Measurements from ENCODE around the gene TNFAIP8L1.

The TNFAIP8L1 gene

GRCh38 chr19:4649392-4650047 lies 10.2 kb downstream of the TNFAIP8L1 start:
- DNase-seq (ENCODE audit: low spot score) = peak; percentile 51

GRCh38 chr19:4650159-4650558 lies 10.8 kb downstream of the TNFAIP8L1 start:
- no peak for DNase-seq (ENCODE audit: low spot score)

GRCh38 chr19:4652075-4652474 lies 12.8 kb downstream of the TNFAIP8L1 start:
- no peak for DNase-seq (ENCODE audit: low spot score)

- no peak for DNase-seq (ENCODE audit: low spot score)
These were observed 14.6 kb downstream of the TNFAIP8L1 start for GRCh38 chr19:4653793-4654436.

GRCh38 chr19:4654437-4655361 lies 15.4 kb downstream of the TNFAIP8L1 start:
- DNase-seq (ENCODE audit: low spot score) = no peak

GRCh38 chr19:4656102-4656501 lies 16.8 kb downstream of the TNFAIP8L1 start:
- no peak for DNase-seq (ENCODE audit: low spot score)

DNA sequence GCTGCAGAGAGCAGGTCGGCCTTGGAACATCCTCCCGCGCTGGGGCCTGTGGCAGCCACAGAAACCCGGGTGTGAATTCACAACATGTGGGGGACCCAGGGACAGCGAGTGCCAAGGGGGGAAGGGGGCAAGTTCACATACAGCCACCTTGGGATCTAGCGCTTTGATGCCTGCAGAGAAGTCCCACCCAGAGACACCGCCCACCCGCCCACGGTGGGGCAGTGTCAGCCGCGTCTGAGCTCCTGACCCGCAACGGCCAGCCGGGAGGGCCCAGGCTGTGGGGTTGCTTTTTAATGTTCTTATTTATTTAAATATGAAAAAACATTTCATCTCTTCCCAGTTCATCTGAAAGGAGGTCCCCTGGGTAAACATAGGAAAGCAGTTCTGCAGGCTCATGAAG lies 17.9 kb downstream of the TNFAIP8L1 start:
- no peak for DNase-seq (ENCODE audit: low spot score)

DNA sequence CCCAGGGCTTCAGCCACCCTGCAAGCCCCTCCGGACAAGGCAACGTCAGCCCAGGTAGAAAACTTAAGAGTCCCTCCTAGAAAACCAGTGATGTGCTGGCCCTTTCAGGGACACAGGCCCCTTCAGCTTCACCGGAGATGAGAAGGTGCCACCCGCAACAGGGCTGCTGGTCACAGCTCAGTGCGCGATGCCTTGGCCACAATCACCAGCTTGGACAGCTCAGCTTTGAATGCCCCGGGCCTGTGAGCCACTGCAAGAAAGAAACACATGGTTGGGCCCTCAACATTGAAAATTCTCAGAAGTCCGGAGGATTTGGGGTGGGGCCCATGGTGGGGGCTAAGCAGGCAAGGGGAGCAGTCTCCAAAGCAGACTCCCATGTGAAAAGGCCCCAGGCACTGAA lies 18.5 kb downstream of the TNFAIP8L1 start:
- no peak for DNase-seq (ENCODE audit: low spot score)

DNA sequence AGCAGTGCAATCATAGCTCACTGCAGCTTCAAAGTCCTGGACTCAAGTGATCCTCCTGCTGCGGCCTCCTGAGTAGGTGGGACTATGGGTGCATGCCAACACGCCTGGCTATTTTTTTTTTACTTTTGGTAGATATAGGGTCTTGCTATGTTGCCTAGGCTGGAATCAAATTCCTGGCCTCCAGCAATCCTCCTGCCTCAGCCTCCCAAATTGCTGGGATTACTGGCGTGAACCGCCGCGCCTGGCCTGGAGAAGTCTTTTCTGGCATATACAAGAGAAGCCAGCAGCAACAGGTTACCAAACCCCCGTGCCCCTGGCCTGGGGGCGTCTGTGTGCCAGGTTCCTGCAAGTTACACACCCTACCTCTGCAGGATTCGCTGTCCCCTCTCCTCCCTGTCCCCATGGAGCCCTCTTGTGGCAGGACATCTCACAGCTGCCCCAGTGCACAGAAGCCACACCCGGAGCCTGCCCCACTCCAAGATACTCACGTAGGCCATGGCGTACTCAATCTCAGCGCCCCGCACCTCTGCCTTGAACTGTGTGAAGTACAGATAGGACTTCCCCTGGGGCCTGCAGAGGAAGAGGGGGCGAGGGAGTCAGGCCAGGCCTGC lies 21.0 kb downstream of the TNFAIP8L1 start:
- peak; percentile 44 for DNase-seq (ENCODE audit: low spot score)

DNA sequence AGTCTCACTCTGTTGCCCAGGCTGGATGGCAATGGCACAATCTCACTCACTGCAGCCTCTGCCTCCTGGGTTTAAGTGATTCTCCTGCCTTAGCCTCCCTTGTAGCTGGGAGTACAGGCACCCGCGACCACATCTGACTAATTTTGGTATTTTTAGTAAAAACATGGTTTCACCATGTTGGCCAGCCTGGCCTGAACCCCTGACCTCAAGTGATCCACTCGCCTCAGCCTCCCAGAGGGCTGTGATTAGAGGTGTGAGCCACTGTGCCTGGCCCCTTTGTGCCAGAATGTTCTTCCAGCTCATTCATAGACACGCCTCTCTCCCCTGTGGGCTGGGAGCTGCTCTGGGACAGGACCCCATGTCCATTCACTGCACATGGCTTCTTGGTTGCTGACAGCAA lies 21.7 kb downstream of the TNFAIP8L1 start:
- DNase-seq (ENCODE audit: low spot score) = no peak

DNA sequence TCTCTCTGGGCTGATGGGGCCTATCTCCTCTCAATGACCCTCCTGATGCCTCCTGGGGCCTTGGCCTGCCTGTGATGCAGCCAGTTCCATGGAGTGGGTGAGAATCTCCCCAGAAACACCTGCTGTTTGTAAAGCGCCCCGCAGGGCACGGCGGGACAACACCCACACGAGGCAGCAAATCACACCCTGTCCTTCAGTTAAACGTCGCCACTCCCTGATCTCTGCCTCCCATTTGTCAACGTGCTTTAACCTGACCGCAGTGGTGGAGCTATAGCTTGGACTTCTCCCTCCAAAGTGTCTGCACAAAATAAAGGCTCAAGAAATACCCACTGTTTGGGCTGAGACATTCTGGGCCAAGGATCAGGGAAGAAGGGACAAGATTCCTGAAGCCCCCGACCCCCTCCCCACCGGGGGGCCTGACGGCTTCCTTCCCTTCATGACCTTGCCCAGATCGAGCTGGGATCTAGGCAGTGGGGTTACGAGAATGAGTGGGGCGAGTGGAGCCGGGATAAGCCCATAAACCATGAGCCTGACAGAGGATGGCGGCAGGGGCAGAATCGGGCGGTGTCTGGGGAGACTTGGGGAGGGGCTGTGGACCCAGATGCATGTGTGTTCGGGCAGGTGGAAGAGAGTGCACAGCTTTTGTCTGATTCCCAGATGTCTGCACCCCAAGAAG lies 22.8 kb downstream of the TNFAIP8L1 start:
- DNase-seq (ENCODE audit: low spot score) = no peak

DNA sequence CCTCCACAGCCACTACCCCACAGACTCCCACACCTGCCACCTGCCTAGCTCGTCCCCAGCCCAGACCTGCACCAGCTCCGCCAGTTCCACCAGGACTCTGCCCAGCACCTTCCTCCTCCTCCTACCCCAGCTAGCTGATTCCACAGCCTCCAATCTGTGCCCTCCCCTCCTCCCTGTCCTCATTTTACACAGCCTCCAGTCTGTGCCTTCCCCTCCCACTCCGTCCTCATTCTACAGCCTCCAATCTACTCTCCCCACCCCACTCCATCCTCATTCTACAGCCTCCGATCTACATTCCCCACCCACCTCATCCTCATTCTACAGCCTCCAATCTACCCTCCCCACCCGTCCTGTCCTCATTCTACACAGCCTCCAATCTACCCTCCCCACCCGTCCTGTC lies 23.5 kb downstream of the TNFAIP8L1 start:
- no peak for DNase-seq (ENCODE audit: low spot score)

GRCh38 chr19:4664642-4665041 lies 25.3 kb downstream of the TNFAIP8L1 start:
- no peak for DNase-seq (ENCODE audit: low spot score)

DNA sequence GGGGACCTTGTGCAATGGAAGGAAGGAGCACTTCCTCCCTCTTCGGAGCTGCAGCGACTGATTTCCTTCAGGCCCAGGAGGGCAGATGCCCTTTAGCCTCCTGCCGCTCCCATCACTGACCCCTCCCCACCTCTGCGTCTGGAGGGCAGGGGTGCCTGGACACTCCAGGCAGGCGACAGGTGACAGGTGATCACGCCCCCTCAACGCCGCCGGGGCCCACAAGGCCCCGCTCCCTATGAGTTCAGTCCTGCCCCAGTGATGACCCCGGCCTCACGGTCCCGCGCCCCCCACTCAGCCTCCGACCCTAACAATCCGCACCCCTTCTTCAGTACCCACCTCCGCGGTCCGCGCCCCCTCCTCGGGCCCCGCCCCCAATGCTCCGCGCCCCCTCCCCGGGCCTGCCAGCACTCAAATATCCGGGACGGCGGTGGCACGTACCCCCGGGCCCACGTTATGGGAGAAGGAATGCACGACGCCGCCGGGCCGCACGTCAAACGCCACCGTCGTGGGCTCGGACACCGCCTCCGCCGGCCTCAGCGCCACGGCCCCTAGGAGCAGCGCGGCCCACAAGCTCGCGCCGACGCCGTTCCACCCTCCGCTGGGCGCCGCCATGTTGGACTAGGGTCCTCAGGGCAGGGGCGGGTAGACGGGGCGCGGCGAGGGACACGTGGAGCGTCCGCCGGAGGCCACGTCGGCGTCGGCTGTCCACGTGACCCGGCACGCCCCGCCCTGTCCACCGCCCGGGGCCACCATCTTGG lies 30.6 kb downstream of the TNFAIP8L1 start, which contains the start of gene MYDGF:
Gene MYDGF (minus strand): TSS at position 620 of the 758 bp plus-strand sequence. CDS start 8 bp downstream, at position 612.
- DNase-seq (ENCODE audit: low spot score) = peak; percentile 91

GRCh38 chr19:4671185-4671851 lies 32.0 kb downstream of the TNFAIP8L1 start:
- no peak for DNase-seq (ENCODE audit: low spot score)

GRCh38 chr19:4673216-4673615 lies 33.9 kb downstream of the TNFAIP8L1 start:
- DNase-seq (ENCODE audit: low spot score) = no peak

- DNase-seq (ENCODE audit: low spot score) = no peak
These were observed 34.4 kb downstream of the TNFAIP8L1 start for GRCh38 chr19:4673726-4674125.

- DNase-seq (ENCODE audit: low spot score) = no peak
These were observed 36.0 kb downstream of the TNFAIP8L1 start for GRCh38 chr19:4675346-4675745.

DNA sequence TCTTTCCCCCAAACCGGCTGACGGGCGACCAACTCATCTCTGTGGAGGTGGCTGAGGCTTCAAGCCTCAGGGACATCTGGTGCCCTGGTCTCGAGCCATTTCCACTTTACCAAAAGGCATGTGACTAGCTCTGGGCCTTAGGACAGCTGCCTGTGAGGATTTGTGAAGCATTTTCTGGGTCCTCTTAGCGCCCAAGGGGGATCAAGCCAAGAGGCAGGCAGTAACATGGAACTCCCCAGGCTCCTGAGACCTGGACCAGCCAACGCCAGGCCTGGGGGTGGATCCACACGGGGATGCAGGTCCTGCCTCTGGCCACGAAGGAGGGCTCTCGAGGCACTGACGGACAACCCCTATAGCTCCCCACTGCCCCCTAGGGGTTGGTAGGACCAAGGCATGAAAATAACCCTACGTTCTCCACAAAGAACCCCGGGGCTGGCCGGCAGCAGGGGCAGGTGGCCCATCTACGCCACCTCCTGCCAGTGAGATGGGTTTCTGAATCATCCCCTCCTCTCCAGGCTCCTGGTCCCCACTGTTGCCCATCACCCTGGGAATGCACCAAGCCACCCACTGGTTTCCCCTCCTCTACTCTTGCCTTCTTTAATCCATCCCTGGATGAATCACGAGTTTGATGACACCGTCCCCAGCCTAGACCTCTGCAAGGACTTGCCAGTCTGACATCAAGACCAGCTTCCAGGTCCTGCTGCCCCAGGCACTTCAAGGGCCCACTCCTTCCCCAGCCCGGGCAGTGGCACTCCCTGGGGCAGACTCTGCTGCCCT lies 37.8 kb downstream of the TNFAIP8L1 start:
- peak; percentile 43 for DNase-seq (ENCODE audit: low spot score)

All from RKO (cell line).